22Rv1 (cell line): ENCODE results near the gene TIMP1.

Experiments used
- ZFX ChIP-seq: fragments of 450-650 bp; IDR thresholded peaks from 2 replicates; pipeline ENCODE4 v1.6.1; 2017; ENCODE audit warnings: antibody characterized with exemption, borderline replicate concordance
- TF ChIP-seq, protein P1 (sequence below): fragments of 450-650 bp; IDR thresholded peaks from 2 replicates; pipeline ENCODE4 v1.5.1; 2017; ENCODE audit warnings: mild to moderate bottlenecking

DNA sequence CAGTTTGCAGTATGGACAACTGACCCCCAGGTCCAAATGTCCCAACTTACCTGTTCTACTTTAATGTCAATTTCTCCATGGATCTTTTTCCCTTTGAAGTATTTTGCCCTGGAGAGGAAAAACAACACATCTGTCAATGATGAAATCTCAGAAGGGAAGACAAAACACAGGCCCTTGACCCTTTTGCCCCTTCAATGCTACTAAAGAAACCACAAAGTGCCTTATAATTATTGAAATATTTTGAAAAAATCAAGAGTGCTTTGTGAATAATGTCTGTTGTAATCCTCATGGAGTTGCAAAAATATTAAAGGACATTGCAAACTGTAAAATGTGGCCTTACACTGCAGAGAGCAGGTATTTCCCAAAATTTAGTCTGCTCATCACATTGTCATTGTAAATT lies 24.9 kb downstream of the TIMP1 start:
- TF ChIP-seq, protein P1, sequence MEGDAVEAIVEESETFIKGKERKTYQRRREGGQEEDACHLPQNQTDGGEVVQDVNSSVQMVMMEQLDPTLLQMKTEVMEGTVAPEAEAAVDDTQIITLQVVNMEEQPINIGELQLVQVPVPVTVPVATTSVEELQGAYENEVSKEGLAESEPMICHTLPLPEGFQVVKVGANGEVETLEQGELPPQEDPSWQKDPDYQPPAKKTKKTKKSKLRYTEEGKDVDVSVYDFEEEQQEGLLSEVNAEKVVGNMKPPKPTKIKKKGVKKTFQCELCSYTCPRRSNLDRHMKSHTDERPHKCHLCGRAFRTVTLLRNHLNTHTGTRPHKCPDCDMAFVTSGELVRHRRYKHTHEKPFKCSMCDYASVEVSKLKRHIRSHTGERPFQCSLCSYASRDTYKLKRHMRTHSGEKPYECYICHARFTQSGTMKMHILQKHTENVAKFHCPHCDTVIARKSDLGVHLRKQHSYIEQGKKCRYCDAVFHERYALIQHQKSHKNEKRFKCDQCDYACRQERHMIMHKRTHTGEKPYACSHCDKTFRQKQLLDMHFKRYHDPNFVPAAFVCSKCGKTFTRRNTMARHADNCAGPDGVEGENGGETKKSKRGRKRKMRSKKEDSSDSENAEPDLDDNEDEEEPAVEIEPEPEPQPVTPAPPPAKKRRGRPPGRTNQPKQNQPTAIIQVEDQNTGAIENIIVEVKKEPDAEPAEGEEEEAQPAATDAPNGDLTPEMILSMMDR: no peak
- TF ChIP-seq ZFX: no peak
